H1 (cell line): ENCODE measurements around the gene AKR7A3. TPM values are rescaled to one million over a fixed set of nuclear protein-coding genes. Genes with fewer than 3 reads are reported as not detected.

Source experiments
- CTCF ChIA-PET: fragments of 300-600 bp; sonication (Branson Sonifier 250); formaldehyde crosslinking; loops from one replicate; lab custom pipeline; 2021; ENCODE audit not compliant: partially characterized antibody; lab: Charles Lee
- POLR2A ChIA-PET: fragments of 300-600 bp; sonication (Branson Sonifier 250); formaldehyde crosslinking; loops from one replicate; lab custom pipeline; 2021; ENCODE audit warnings: inconsistent platforms; ENCODE audit not compliant: partially characterized antibody; lab: Charles Lee
- DNase-seq, 2 experiments: peaks; one replicate each; pipeline versions ENCODE4 v3.0.0 to v3.0.0-alpha.2; 2010 to 2022; ENCODE audit warnings: low spot score in 2 of 2, low read depth in 1 of 2, mixed read lengths in 1 of 2
- FAIRE-seq: peaks from 2 replicates; lab custom pipeline; 2011; peaks lifted over from hg19 to GRCh38; lab: Jason Lieb, UNC
- H2AFZ ChIP-seq: 2 replicates; pipeline ENCODE4 v1.8.1; 2012; ENCODE audit warnings: low read length, inconsistent platforms
- H2AK5ac ChIP-seq: 2 replicates; pipeline ENCODE4 v1.6.1; 2013; ENCODE audit warnings: low read depth, low read length
- H2BK120ac ChIP-seq: replicated peaks from 2 replicates; pipeline ENCODE3; 2013; ENCODE audit warnings: low read depth, low read length, inconsistent platforms
- H2BK12ac ChIP-seq: 2 replicates; pipeline ENCODE4 v1.6.1; 2013; ENCODE audit warnings: low read depth, low read length
- H2BK15ac ChIP-seq: 2 replicates; pipeline ENCODE4 v1.6.1; 2013; ENCODE audit warnings: low read length
- H2BK20ac ChIP-seq: 2 replicates; pipeline ENCODE4 v1.6.1; 2013; ENCODE audit warnings: low read length
- H2BK5ac ChIP-seq: 2 replicates; pipeline ENCODE4 v1.6.1; 2013; ENCODE audit warnings: low read depth, low read length
- H3K14ac ChIP-seq: 2 replicates; pipeline ENCODE4 v1.6.1; 2013; ENCODE audit warnings: inconsistent platforms; ENCODE audit not compliant: insufficient read length
- H3K18ac ChIP-seq: 2 replicates; pipeline ENCODE4 v1.6.1; 2013; ENCODE audit warnings: low read length; ENCODE audit errors: extremely low read depth
- H3K23ac ChIP-seq: 2 replicates; pipeline ENCODE4 v1.6.1; 2013; ENCODE audit warnings: inconsistent platforms; ENCODE audit not compliant: insufficient read length
- H3K23me2 ChIP-seq: 2 replicates; pipeline ENCODE4 v1.6.1; 2013; ENCODE audit warnings: low read depth, low read length
- H3K27ac ChIP-seq: 2 replicates; pipeline ENCODE4 v1.6.1; 2011; ENCODE audit warnings: low read depth, low read length, inconsistent platforms
- H3K27me3 ChIP-seq, 4 experiments: replicated peaks in 1 of 4; 1 replicate in 1 of 4; 2 replicates in 3 of 4; pipeline versions ENCODE4 v1.6.1 to v1.8.1; 2011 to 2013; ENCODE audit warnings: low read length in 3 of 4, mild to moderate bottlenecking in 3 of 4, inconsistent platforms in 2 of 4, mixed read lengths in 2 of 4, moderate library complexity in 1 of 4; ENCODE audit not compliant: control insufficient read depth in 3 of 4, insufficient read depth in 3 of 4; ENCODE audit errors: extremely low read depth in 1 of 4
- H3K36me3 ChIP-seq, 4 experiments: 2 replicates each; pipeline versions ENCODE4 v1.6.1 to v1.8.1; 2011 to 2013; ENCODE audit warnings: mild to moderate bottlenecking in 4 of 4, low read length in 3 of 4, moderate library complexity in 2 of 4, control low read depth in 1 of 4, inconsistent platforms in 1 of 4; ENCODE audit not compliant: insufficient read depth in 4 of 4, control insufficient read depth in 2 of 4
- H3K4ac ChIP-seq: replicated peaks from 2 replicates; pipeline ENCODE3; 2013; ENCODE audit warnings: low read length, low read depth, mixed read lengths, inconsistent platforms; ENCODE audit not compliant: insufficient read length
- H3K4me1 ChIP-seq, 4 experiments: replicated peaks in 1 of 4; 1 replicate in 1 of 4; 2 replicates in 3 of 4; pipeline versions ENCODE4 v1.6.1 to v1.8.1; 2011 to 2013; ENCODE audit warnings: low read length in 3 of 4, inconsistent platforms in 2 of 4, mixed read lengths in 1 of 4; ENCODE audit not compliant: insufficient read depth in 4 of 4, control insufficient read depth in 3 of 4
- H3K4me2 ChIP-seq, 2 experiments: 2 replicates each; pipeline versions ENCODE4 v1.6.1 to v1.8.1; 2011 to 2013; ENCODE audit warnings: low read depth in 2 of 2, low read length in 2 of 2, control low read depth in 1 of 2, inconsistent platforms in 1 of 2, mild to moderate bottlenecking in 1 of 2; ENCODE audit not compliant: insufficient read depth in 1 of 2
- H3K4me3 ChIP-seq, 4 experiments: fragments of 200-600, 300-600 bp in 1 of 4; sonication (generic), shearing (Covaris generic), sonication (Bioruptor Twin) in 1 of 4; 2 replicates each; pipeline versions ENCODE4 v1.5.1 to v1.8.1; 2011 to 2016; ENCODE audit warnings: low read length in 4 of 4, low read depth in 3 of 4, control low read depth in 2 of 4, inconsistent platforms in 2 of 4, mild to moderate bottlenecking in 2 of 4, mixed read lengths in 1 of 4, moderate library complexity in 1 of 4; ENCODE audit not compliant: insufficient read depth in 2 of 4; ENCODE audit errors: extremely low read depth in 1 of 4
- H3K56ac ChIP-seq: replicated peaks from 2 replicates; pipeline ENCODE3; 2013; ENCODE audit warnings: low read depth, mild to moderate bottlenecking, mixed read lengths, low read length, inconsistent platforms; ENCODE audit not compliant: insufficient read length
- H3K79me1 ChIP-seq: 2 replicates; pipeline ENCODE4 v1.6.1; 2013; ENCODE audit warnings: low read depth, low read length, control low read depth
- H3K79me2 ChIP-seq, 2 experiments: 2 replicates each; pipeline versions ENCODE4 v1.6.1 to v1.8.1; 2012 to 2013; ENCODE audit warnings: low read length in 2 of 2, mild to moderate bottlenecking in 2 of 2, inconsistent platforms in 1 of 2; ENCODE audit not compliant: insufficient read depth in 2 of 2, control insufficient read depth in 1 of 2
- H3K9ac ChIP-seq, 4 experiments: replicated peaks in 1 of 4; 1 replicate in 1 of 4; 2 replicates in 3 of 4; pipeline versions ENCODE4 v1.6.1 to v1.8.1; 2011 to 2013; ENCODE audit warnings: low read depth in 3 of 4, low read length in 3 of 4, control low read depth in 2 of 4, mild to moderate bottlenecking in 2 of 4, moderate library complexity in 2 of 4, inconsistent platforms in 1 of 4; ENCODE audit errors: extremely low read depth in 1 of 4
- H3K9me3 ChIP-seq, 2 experiments: 2 replicates each; pipeline versions ENCODE4 v1.6.1 to v1.8.1; 2012 to 2013; ENCODE audit warnings: mild to moderate bottlenecking in 2 of 2, moderate library complexity in 2 of 2, control low read depth in 1 of 2, inconsistent platforms in 1 of 2, low read depth in 1 of 2, low read length in 1 of 2, mixed read lengths in 1 of 2; ENCODE audit not compliant: insufficient read depth in 2 of 2
- H4K20me1 ChIP-seq, 2 experiments: replicated peaks in 1 of 2; 2 replicates each; pipeline versions ENCODE3 to v1.8.1; 2011 to 2013; ENCODE audit warnings: inconsistent platforms in 2 of 2, low read length in 2 of 2, mild to moderate bottlenecking in 1 of 2; ENCODE audit not compliant: insufficient read depth in 2 of 2, control insufficient read depth in 1 of 2
- H4K5ac ChIP-seq: 2 replicates; pipeline ENCODE4 v1.6.1; 2013; ENCODE audit warnings: low read length, low read depth, mixed read lengths, inconsistent platforms; ENCODE audit not compliant: insufficient read length
- H4K8ac ChIP-seq: 2 replicates; pipeline ENCODE4 v1.8.0; 2013; ENCODE audit warnings: mild to moderate bottlenecking, moderate library complexity, low read length, inconsistent platforms; ENCODE audit not compliant: insufficient read depth; ENCODE audit errors: extremely low read depth
- H4K91ac ChIP-seq: replicated peaks from 2 replicates; pipeline ENCODE3; 2013; ENCODE audit warnings: low read length, mixed read lengths, inconsistent platforms; ENCODE audit not compliant: insufficient read length
- BRCA1 ChIP-seq: IDR thresholded peaks from 2 replicates; pipeline ENCODE4 v1.6.1; 2012; ENCODE audit warnings: low read depth, low read length, improper control_type of control experiment
- CBX8 ChIP-seq: fragments of 300-800, 300-1000 bp; sonication (generic); IDR thresholded peaks from 2 replicates; pipeline ENCODE4 v1.7.1; 2016; ENCODE audit warnings: low read depth, low read length, borderline replicate concordance
- FOSL1 ChIP-seq: IDR thresholded peaks from 2 replicates; pipeline ENCODE4 v1.6.1; 2011; ENCODE audit warnings: mild to moderate bottlenecking, low read depth, low read length, moderate library complexity; ENCODE audit not compliant: insufficient read depth
- GTF2F1 ChIP-seq: IDR thresholded peaks from 2 replicates; pipeline ENCODE4 v1.6.1; 2012; ENCODE audit warnings: low read depth, low read length, improper control_type of control experiment, borderline replicate concordance
- JUND ChIP-seq: IDR thresholded peaks from 2 replicates; pipeline ENCODE4 v1.6.1; 2011; ENCODE audit warnings: mild to moderate bottlenecking, improper control_type of control experiment, low read length
- KDM5A ChIP-seq: fragments of 200-600 bp; IDR thresholded peaks from 2 replicates; pipeline ENCODE4 v1.7.1; 2012; ENCODE audit warnings: mild to moderate bottlenecking, low read length, inconsistent platforms, mixed read lengths
- USF2 ChIP-seq: IDR thresholded peaks from 2 replicates; pipeline ENCODE4 v1.6.1; 2011; ENCODE audit warnings: low read length, improper control_type of control experiment
- ZNF274 ChIP-seq: IDR thresholded peaks from 2 replicates; pipeline ENCODE4 v1.7.0; 2012; ENCODE audit warnings: low read length, borderline replicate concordance; ENCODE audit errors: extremely low read depth
- WGBS, 2 experiments: shearing (Covaris generic) in 1 of 2; methylation state at CpG; one replicate each; pipeline versions ENCODE4 v1.1.6 to v1.1.7; 2013 to 2015; ENCODE audit warnings: low lambda C conversion rate in 2 of 2, mixed read lengths in 2 of 2, inconsistent platforms in 1 of 2, low coverage in 1 of 2, missing lambda C conversion rate in 1 of 2; ENCODE audit not compliant: insufficient replicate concordance in 2 of 2, insufficient coverage in 1 of 2, insufficient read length in 1 of 2; ENCODE audit errors: extremely low coverage in 1 of 2, missing lambda C conversion rate in 1 of 2; 5-methylcytosine and 5-hydroxymethylcytosine counted together
- polyA plus RNA-seq, 7 experiments: library from polyadenylated mRNA; depleted of rRNA in 3 of 7; stranded (reverse) in 5 of 7; unstranded in 2 of 7; fragments of >200 nt in 5 of 7; fragments of 200-250 nt in 2 of 7; gene quantifications; 1 replicate in 5 of 7; 2 replicates in 1 of 7; 4 replicates in 1 of 7; pipeline versions ENCODE4 v1.2.1 to v1.2.3, GENCODE V29; 2011 to 2013; ENCODE audit warnings: missing spikeins in 2 of 7, mixed read lengths in 2 of 7
- total RNA-seq: library from RNA; stranded (reverse); fragmentation: NEBNext Ultra II Directional; extraction: Animal tissue kit (Norgen Biotek cat#: 25700); gene quantifications from 2 replicates; pipeline ENCODE4 v1.2.1, GENCODE V29; 2021

Gene AKR7A3
- total and polyA plus RNA-seq, 2 of the 8 experiments (the other 6 are each of a cell fraction or from before 2014, with no cell fraction given): 0.62 to 0.65 TPM

DNA sequence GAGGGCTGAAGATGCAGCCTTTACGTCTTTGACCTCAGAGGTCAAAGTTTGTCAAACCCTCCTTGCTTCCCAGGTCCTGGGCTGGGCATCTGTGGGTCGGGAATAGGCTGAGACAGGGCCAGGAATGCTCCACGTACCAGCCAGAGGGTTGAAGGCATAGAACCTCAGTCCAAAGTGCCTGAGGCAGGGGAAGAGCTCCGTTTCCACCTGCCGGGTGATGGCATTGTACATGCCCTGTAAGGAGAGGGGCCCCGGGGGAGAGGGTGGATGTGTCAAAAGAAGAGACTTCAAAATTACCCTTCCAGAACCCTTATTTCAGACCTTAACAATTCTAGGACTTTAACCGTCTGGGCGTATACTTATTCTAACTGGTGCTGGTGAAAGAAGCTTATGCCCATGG is 3.7 kb downstream of the AKR7A3 start:
- POLR2A ChIA-PET: interaction anchor here (1.1 kb wide), 2 partner anchors 26 to 34 kb away, joined by 3 to 4 read pairs; partner anchors contain the start of gene EMC1
- Histone ChIP-seq H3K23me2 (peaks cover 4% of the 10 kb centered on the region), H3K36me3 (no peaks in the 10 kb centered on the region), H2BK12ac (no peak overlapping the region), H3K4ac (no peak overlapping the region), H2AFZ (no peak overlapping the region), H3K9ac (no peak overlapping the region), H4K8ac (no peak overlapping the region), H3K4me3 (no peak overlapping the region), H3K4me1 (no peaks in the 10 kb centered on the region), H2BK20ac (no peak overlapping the region), H2AK5ac (no peak overlapping the region), H4K91ac (no peak overlapping the region), H3K79me2 (no peaks in the 10 kb centered on the region), H3K14ac (no peak overlapping the region), H3K18ac (no peak overlapping the region), H3K27ac (no peak overlapping the region), H2BK5ac (no peak overlapping the region), H2BK15ac (no peak overlapping the region), H3K27me3 (peaks cover 8 to 24% (median 20%) of the 10 kb centered on the region in 4 experiments), H3K4me2 (no peak overlapping the region), H3K23ac (no peak overlapping the region), H3K79me1 (no peaks in the 10 kb centered on the region), H4K20me1 (peaks cover 0 to 2% of the 10 kb centered on the region in 2 experiments), H3K56ac (no peak overlapping the region), H3K9me3 (no peaks in the 10 kb centered on the region), H4K5ac (no peak overlapping the region), H2BK120ac (no peak overlapping the region)
- DNase-seq (no peak), FAIRE-seq (no peak)
- 87% methylated on average over 8 of the region's 8 CpGs; no CpG with 5 or more reads in 1 of the 2 experiments for WGBS, 2 experiments
- CTCF ChIA-PET: interaction anchor here (0.7 to 0.9 kb wide), 2 partner anchors 313 to 378 kb away, joined by 3 read pairs; no protein-coding TSS in a partner anchor
- no peak for TF ChIP-seq GTF2F1
- TF ChIP-seq USF2: no peak
- no peak for TF ChIP-seq CBX8
- no peak for TF ChIP-seq BRCA1
- no peak for TF ChIP-seq ZNF274
- TF ChIP-seq JUND: no peak
- TF ChIP-seq FOSL1: no peak
- TF ChIP-seq KDM5A: no peak
- TF ChIP-seq, all 59 proteins: peak for 0
